GM13976 (cell line): Measurements from ENCODE around the gene DUSP2.

Experiments
- DNase-seq: peaks from one replicate; pipeline ENCODE4 v3.0.0; 2012; ENCODE audit warnings: low spot score
- CTCF ChIP-seq: IDR thresholded peaks from 2 replicates; pipeline ENCODE4 v1.5.1; 2012; ENCODE audit warnings: borderline replicate concordance, mild to moderate bottlenecking; ENCODE audit not compliant: insufficient read depth; ENCODE audit errors: extremely low read depth, missing control alignments, control extremely low read depth
- in situ Hi-C: fragments of 300-500 bp; cut with MboI; formaldehyde crosslinking; loops from one replicate; pipeline ENCODE4 v1.12.0; 2022; ENCODE audit warnings: low sequenced_read_pairs, mixed read lengths, inconsistent platforms; ENCODE audit not compliant: unreplicated experiment

Gene DUSP2

GRCh38 chr2:96112501-96113366, 32.5 kb downstream of the DUSP2 start:
- no peak for DNase-seq
- TF ChIP-seq CTCF: no peak
- in situ Hi-C loops: loop anchor here (25.0 kb wide), 1 partner anchor 100 kb away; no protein-coding TSS in a partner anchor

- in situ Hi-C loops: loop anchor here (25.0 kb wide), 1 partner anchor 100 kb away; no protein-coding TSS in a partner anchor
- no peak for TF ChIP-seq CTCF
Observed at GRCh38 chr2:96111823-96112500, 33.3 kb downstream of the DUSP2 start.

GRCh38 chr2:96111257-96111640, 34.0 kb downstream of the DUSP2 start:
- no peak for DNase-seq
- in situ Hi-C loops: loop anchor here (25.0 kb wide), 1 partner anchor 99 kb away; no protein-coding TSS in a partner anchor
- no peak for TF ChIP-seq CTCF

More at GRCh38 chr2:96111823-96112500, 33.3 kb downstream of the DUSP2 start:
- DNase-seq: no peak

GRCh38 chr2:96110621-96111256, 34.5 kb downstream of the DUSP2 start:
- no peak for DNase-seq
- in situ Hi-C loops: loop anchor here (25.0 kb wide), 1 partner anchor 98 kb away; no protein-coding TSS in a partner anchor
- no peak for TF ChIP-seq CTCF

- no peak for DNase-seq
- no peak for TF ChIP-seq CTCF
- in situ Hi-C loops: loop anchor here (25.0 kb wide), 1 partner anchor 98 kb away; no protein-coding TSS in a partner anchor
Observed at GRCh38 chr2:96109931-96110511, 35.2 kb downstream of the DUSP2 start.

GRCh38 chr2:96109361-96109680, 35.9 kb downstream of the DUSP2 start:
- no peak for TF ChIP-seq CTCF
- in situ Hi-C loops: loop anchor here (25.0 kb wide), 1 partner anchor 97 kb away; no protein-coding TSS in a partner anchor
- no peak for DNase-seq
